GM12892 (cell line): ENCODE data around the gene RASD1.

Source experiments
- POLR2A ChIP-seq: IDR thresholded peaks from 2 replicates; pipeline ENCODE4 v1.6.1; 2011; ENCODE audit warnings: low read depth, low read length, control low read depth
- POLR2AphosphoS5 ChIP-seq: IDR thresholded peaks from 2 replicates; pipeline ENCODE4 v1.6.1; 2011; ENCODE audit warnings: low read depth, low read length, control low read depth

DNA sequence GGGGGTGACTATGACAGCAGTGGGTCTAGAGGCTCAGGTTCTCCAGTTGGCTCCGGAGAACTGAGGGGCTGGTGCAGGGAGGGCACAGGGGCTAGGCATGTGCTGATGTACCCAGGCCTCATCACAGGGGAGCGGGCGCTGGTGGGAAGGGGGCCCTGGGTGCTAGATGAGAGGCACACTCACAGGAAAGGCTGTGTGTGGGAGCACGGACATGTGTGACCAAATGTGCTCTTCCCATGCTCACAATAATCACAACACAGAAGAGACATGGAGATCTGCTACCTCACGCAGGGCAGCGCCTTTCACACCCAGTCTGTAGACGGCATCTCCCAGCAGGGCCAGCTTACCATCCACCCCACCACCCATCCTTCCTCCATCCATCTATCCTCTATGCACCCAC lies 17.4 kb upstream of the RASD1 start:
- TF ChIP-seq POLR2A (no peak), POLR2AphosphoS5 (no peak)
